Fibroblast of skin of back (primary cell): ENCODE results near the gene FXYD5.
"Not testable (repeated sequence)": the region's sequence is repeated elsewhere in the genome, so short reads cannot be mapped to it uniquely, and the experiment has no call there.

Source experiments
- DNase-seq: peaks from one replicate; pipeline ENCODE4 v3.0.0-alpha.2; 2013

The FXYD5 gene

DNA sequence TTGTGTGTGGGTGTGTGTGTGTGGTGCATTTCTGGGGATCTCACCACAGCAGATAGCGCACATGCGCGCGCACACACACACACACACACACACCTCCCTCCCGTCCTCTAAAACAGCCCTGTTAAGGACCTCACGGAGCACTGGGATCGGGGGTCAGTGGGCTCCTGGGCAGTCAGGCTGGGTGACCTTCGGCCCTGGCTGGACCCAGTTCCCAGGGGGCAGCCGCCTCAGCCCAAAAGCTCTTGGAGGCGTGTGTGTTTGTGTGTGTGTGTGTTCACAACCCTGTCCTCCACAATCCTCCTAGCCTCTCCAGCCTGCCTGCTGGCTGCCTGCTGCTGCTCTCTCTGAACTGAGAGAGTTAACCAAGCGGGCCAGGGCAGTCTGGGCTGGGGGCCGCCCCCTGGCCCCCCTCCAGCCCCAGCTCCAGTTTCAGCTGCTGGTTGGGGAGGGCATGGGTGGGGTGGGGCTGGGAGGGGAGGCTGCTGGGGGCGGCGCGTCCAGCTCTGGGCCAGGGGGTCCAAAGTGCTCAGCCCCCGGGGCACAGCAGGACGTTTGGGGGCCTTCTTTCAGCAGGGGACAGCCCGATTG, 16.1 kb upstream of the FXYD5 start, which contains the start of gene FXYD1:
Gene FXYD1 (plus strand): TSS at position 520 of the 588 bp plus-strand sequence. CDS start 1,256 bp downstream, outside the sequence.
- DNase-seq: no peak

GRCh38 chr19:35140207-35140961, 14.2 kb upstream of the FXYD5 start:
- no peak for DNase-seq

DNA sequence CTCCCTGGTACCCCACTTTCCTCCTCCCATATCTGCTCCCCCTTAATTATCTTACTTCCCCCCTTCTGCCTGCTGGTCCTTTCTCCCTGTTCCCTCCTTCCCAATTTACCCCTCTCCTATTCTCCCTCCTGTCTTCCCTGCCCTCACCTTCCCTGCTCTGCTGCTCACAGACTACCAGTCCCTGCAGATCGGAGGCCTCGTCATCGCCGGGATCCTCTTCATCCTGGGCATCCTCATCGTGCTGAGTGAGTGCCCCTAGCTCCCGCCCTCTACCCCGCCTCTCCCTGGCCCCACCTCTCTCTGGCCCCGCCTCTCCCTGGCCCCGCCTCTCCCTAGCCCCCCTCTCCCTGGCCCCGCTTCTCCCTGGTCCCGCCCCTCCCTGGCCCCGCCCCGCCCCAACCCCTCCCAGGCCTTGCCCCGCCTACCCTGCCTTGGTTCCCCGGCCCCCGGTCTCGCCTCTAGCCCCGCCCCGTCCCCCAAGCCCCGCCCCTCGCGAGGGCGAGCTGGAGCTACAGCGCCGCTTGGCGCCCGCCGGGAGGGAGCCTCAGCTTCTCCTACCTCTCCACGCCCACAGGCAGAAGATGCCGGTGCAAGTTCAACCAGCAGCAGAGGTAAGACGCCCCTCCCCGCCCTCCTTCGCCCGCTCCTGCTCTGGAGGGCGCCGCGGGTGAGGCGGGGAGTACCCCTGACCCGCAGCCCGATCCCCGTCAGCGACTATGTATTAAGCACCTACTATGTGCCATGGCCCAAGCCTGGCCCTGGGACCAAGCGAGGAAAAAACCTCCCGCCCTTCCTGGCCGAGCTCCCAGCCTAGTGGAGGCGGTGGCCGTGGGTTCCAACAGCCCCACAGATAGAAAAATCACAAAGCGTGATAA, 13.3 kb upstream of the FXYD5 start:
- DNase-seq: peak; percentile 89

DNA sequence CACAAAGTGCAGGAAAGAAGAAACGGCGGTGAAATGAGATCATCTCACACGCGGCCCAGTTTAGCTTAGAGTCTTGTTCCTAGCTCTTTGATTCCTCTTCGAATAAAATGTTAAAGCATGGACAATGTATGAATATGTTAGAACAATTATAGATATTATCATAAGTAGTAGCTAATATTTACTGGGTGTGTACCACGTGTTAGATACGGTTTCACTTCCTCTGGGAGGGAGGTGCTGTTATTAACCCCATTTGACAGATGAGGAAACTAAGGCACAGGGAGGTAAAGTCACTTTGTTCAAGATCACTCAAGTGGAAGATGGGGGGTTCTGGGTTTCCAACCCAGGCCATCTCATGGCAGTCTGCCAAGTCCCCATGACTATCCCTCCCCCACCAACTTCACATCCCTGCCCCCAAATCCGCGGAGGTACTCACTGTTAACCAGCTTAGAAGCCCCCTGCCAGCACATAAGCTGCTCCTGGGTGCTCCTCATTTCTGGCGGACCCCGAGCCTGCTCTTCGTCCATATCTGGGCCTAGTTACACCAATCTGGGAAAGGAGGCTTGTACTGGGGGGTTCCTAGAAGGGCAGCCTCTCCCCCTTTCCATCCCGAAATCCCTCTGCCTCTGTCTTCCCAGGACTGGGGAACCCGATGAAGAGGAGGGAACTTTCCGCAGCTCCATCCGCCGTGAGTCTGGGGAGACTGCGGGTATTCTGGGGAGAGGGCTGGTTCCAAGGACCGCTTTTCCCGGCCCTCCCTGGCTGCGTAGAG, 12.5 kb upstream of the FXYD5 start:
- no peak for DNase-seq

- peak; percentile 43 for DNase-seq
These were observed 11.8 kb upstream of the FXYD5 start for GRCh38 chr19:35142606-35143230.

DNA sequence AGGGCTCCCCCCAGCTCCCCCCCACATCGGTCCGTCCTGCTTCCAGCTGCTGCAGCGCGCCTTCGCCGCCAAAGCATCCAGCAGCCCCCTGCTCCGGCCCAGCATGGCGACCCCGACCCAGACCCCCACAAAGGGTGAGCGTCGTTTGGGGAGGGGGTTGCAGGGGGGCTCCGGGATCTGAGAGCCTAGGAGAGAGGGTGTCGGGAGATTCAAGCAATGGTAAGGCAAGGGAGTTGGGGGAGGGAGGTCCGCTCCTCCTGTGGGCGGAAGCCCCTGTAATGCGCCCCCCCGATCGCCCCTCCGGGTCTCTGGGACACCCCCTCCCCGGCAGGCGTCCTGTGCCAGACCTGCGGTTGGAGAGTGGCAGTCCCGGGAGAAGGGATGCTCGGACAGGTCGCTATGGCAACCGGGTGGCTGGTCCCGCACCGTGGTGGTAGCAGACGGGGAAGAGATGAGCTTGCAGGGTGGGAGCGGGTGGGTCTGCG, 11.3 kb upstream of the FXYD5 start, which contains the start of gene FXYD7:
Gene FXYD7 (plus strand): TSS at position 25 of the 485 bp plus-strand sequence. CDS start 79 bp downstream, at position 104.
- DNase-seq: no peak

- DNase-seq: no peak
These were observed 10.7 kb upstream of the FXYD5 start for GRCh38 chr19:35143818-35144217.

DNA sequence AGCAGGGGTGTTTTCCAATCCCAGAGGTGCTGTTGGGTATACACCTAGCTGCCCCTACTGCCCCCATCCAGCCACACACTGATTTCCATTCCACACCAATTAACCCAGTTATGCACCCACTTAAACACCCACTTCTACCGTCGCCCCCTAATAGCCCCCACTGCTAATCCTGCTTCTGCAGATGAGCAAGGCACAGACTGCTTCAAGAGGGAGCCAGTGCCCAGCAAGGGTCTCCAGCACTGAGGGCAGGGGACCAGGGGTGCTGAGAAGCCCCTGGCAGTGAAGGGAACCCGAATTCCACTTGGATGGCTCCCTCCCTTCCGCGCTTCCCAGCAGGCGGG, 10.3 kb upstream of the FXYD5 start:
- no peak for DNase-seq

DNA sequence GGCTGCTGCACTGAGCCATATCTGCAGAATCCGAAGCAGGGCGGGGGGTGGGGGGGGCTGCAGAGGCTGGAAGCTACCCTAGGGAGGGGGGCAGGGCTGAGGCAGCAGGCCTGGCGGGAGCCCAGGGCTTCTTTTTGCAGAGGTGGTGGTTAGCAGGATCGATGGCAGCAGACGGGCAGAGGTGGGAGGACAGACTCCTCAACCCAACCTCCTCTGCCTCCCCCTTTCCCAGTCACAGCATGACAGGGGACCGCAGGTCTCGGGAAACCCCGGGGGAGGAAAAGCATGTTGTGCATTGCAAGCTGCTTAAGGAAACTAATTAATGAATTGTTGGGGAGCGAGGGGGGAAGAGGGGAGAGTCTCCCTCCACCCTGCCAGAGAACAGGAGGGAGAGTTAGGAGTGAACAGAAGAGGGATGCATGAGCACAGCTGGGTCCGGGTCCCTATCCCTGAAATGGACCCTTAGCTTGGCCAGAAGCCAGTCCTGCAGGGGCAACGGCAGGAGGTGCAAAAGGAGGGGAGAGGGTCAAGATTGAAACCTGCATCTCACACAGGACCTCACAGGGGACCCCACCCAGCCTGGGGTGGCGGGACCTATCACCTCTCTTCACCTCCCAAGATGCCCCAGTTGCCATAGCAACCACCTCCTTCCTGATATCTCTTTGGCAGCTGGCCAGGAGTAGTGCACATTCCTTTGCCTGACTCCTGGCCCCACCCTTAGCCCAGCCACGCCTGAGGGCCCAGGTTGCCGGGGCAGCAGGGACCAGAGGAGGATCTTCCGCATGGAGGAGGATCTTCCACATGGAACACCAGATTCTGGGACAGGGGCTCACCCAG, 9.7 kb upstream of the FXYD5 start:
- no peak for DNase-seq

GRCh38 chr19:35146746-35147459, 7.6 kb upstream of the FXYD5 start:
- DNase-seq: no peak

GRCh38 chr19:35149463-35149862, 5.1 kb upstream of the FXYD5 start:
- peak; percentile 48 for DNase-seq

- DNase-seq: no peak
These were observed 4.1 kb upstream of the FXYD5 start for GRCh38 chr19:35150445-35150844.

GRCh38 chr19:35151273-35152065, 3.1 kb upstream of the FXYD5 start:
- no peak for DNase-seq

DNA sequence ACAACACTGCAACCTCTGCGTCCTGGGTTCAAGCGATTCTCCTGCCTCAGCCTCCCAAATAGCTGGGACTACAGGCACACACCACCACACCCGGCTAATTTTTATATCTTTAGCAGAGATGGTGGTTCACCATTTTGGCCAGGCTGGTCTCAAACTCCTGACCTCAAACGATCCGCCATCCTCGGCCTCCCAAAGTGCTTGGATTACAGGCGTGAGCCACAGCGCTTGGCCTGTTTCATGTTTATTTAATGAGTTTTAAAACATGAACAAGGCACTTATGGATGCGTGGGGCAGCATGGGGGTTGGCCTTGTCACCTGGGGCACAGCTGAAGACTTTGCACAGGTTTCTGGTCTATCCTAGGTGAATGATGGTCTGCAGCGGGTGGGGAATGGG, 1.4 kb upstream of the FXYD5 start:
- DNase-seq: not testable (repeated sequence)

DNA sequence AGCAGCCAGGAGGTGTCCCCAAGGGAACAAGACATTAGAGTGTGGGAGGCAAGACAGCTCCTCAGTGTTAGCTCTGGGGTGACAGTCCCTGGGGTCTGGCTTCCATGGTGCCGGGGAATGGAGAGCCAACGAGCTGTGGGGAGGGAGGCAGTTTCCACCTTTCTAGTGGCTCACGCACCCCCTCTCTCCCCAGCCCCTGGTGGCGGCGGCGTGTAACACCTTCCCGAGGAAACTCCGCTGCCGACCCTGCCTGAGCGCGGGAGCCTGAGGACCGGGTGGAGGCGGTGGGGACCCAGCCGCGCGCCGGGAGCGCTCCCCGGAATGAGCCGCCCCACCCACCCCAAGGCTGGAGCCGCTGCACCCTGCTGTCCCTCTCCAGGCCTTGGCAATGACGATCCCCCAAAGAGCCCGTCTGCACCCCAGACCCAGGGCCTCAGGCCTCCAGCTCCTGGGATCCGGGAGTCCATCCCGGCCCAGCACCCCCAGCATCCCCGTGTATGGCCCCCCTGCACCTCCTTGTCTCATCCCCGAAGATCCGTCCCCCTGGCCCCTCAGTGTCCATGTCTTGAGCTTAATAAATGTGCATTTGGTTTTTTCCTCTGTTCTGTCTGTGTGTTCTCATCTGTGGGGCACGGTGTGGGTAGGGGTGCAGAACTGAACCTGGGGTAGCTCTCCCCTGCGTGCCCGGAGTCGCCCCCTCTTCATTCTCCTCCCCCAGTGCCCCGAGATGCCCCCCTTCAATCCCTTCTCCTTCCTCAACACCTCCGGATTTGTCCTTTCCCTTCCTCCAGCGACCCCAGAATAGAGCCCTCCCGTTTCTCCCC, 622 bp upstream of the FXYD5 start:
- peak; percentile 42 for DNase-seq

DNA sequence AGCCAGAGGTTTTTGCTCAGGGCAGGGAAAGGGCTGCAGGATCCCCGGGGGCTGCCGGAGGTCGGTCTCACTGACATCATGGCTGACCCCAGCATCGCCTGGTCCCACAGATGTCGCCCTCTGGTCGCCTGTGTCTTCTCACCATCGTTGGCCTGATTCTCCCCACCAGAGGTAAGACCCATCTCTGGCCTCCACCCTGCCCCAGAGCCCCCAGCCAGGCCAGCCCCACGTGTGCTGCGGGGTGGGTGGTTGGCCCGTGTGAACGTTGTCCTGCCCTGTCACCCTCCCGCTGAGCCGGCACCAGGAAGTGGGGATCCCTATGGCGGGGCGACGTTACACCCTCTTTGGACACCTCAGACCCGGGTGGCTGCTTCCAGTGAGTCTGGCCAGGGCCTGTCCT, 906 bp downstream of the FXYD5 start:
- no peak for DNase-seq

DNA sequence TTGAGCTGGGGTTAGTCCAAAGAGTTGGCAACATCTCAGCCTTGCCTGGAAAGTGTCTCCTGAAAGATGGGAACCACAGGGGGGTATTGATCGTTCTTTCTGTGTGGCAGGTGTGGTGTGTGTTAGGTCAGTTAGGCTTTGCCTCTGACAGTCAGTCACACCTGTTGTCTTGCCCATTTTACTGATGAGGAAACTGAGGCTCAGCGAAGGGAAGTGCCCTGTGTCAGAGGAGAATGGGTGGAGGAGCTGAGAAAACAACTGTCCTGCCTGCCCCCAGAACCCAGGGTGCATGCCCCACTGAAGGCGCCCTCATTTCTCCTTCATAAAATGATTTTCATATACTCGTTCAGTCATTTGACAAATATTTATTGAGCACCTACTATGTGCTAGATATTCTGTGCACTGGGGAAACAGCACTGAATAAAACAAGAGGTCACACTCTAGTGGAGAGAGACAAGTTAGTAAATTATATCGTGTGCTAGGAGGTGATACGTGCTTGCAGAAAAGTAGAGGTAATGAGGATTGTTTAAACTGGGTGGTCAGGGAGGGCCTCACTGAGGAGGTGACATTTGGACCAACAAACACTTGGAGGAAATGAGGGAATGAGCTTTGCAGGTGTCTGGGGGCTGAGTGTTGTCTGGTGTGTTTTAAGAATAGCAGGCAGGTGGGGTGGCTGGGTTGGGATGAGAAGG, 1.6 kb downstream of the FXYD5 start:
- no peak for DNase-seq

DNA sequence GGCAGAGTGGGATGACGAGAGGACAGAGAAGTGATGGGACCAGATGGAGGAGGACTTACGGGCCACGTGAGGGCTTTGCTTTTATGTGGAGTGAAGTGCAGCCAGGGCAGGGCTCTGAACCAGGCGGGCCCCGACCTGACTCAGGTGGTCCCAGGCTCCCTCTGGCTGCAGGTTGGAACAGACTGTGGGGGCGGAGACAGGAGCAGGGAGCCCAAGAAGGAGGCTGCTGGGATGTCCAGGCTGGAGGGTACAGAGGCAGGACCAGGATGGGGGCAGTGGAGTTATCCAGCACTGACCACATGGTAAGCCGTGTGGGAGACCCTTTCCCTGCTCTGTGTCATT, 2.1 kb downstream of the FXYD5 start:
- no peak for DNase-seq
